Measurements from ENCODE around the gene PRKN. TPM values are rescaled to one million over a fixed set of nuclear protein-coding genes. Genes with fewer than 3 reads are reported as not detected.

The PRKN gene
- polyA plus RNA-seq, 1 donor from 2014 or later = 1.2 TPM

GRCh38 chr6:161410076-161410475 is 1317.5 kb downstream of the PRKN start:
- Histone ChIP-seq H3K27me3 (ENCODE audit: insufficient read depth, low read depth, low read length) (no peaks in the 10 kb centered on the region), H3K4me2 (ENCODE audit: low read length) (no peak overlapping the region), H3K4me3 (ENCODE audit: low read length) (no peak overlapping the region), H3K9me3 (ENCODE audit: low read length) (no peaks in the 10 kb centered on the region), H3K36me3 (ENCODE audit: insufficient read depth, low read length) (no peaks in the 10 kb centered on the region), H2AFZ (ENCODE audit: low read depth, low read length) (no peak overlapping the region), H3F3A (ENCODE audit: insufficient read depth, low read length, poor library complexity, severe bottlenecking) (no peaks in the 10 kb centered on the region), H3K9me2 (ENCODE audit: insufficient read depth, low read length) (no peaks in the 10 kb centered on the region), H3K9ac (ENCODE audit: low read length) (no peak overlapping the region), H3K79me2 (replicated peaks; ENCODE audit: insufficient read depth, low read length) (no peaks in the 10 kb centered on the region), H3K27ac (ENCODE audit: low read length) (no peak overlapping the region), H4K20me1 (ENCODE audit: insufficient read depth) (no peaks in the 10 kb centered on the region)
- TF ChIP-seq SMC3 (conservative IDR thresholded peaks at IDR 0.05; ENCODE audit: poor library complexity) (no peak), TAF1 (IDR thresholded peaks at IDR 0.05; ENCODE audit: low read depth) (no peak), MXI1 (conservative IDR thresholded peaks at IDR 0.05; ENCODE audit: poor library complexity, severe bottlenecking) (no peak), POLR2AphosphoS5 (IDR thresholded peaks at IDR 0.05) (no peak), RAD21 (conservative IDR thresholded peaks at IDR 0.05) (no peak), EZH2 (IDR thresholded peaks at IDR 0.05; ENCODE audit: borderline replicate concordance, insufficient read depth, low read length, poor library complexity, severe bottlenecking) (no peak), EP300 (conservative IDR thresholded peaks at IDR 0.05; ENCODE audit: poor library complexity, severe bottlenecking) (no peak)
- TF ChIP-seq, protein P1, sequence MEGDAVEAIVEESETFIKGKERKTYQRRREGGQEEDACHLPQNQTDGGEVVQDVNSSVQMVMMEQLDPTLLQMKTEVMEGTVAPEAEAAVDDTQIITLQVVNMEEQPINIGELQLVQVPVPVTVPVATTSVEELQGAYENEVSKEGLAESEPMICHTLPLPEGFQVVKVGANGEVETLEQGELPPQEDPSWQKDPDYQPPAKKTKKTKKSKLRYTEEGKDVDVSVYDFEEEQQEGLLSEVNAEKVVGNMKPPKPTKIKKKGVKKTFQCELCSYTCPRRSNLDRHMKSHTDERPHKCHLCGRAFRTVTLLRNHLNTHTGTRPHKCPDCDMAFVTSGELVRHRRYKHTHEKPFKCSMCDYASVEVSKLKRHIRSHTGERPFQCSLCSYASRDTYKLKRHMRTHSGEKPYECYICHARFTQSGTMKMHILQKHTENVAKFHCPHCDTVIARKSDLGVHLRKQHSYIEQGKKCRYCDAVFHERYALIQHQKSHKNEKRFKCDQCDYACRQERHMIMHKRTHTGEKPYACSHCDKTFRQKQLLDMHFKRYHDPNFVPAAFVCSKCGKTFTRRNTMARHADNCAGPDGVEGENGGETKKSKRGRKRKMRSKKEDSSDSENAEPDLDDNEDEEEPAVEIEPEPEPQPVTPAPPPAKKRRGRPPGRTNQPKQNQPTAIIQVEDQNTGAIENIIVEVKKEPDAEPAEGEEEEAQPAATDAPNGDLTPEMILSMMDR (IDR thresholded peaks at IDR 0.05; ENCODE audit: poor library complexity, severe bottlenecking) = no peak
- TF ChIP-seq, protein P2, sequence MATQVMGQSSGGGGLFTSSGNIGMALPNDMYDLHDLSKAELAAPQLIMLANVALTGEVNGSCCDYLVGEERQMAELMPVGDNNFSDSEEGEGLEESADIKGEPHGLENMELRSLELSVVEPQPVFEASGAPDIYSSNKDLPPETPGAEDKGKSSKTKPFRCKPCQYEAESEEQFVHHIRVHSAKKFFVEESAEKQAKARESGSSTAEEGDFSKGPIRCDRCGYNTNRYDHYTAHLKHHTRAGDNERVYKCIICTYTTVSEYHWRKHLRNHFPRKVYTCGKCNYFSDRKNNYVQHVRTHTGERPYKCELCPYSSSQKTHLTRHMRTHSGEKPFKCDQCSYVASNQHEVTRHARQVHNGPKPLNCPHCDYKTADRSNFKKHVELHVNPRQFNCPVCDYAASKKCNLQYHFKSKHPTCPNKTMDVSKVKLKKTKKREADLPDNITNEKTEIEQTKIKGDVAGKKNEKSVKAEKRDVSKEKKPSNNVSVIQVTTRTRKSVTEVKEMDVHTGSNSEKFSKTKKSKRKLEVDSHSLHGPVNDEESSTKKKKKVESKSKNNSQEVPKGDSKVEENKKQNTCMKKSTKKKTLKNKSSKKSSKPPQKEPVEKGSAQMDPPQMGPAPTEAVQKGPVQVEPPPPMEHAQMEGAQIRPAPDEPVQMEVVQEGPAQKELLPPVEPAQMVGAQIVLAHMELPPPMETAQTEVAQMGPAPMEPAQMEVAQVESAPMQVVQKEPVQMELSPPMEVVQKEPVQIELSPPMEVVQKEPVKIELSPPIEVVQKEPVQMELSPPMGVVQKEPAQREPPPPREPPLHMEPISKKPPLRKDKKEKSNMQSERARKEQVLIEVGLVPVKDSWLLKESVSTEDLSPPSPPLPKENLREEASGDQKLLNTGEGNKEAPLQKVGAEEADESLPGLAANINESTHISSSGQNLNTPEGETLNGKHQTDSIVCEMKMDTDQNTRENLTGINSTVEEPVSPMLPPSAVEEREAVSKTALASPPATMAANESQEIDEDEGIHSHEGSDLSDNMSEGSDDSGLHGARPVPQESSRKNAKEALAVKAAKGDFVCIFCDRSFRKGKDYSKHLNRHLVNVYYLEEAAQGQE (IDR thresholded peaks at IDR 0.05; ENCODE audit: borderline replicate concordance) = no peak

DNA sequence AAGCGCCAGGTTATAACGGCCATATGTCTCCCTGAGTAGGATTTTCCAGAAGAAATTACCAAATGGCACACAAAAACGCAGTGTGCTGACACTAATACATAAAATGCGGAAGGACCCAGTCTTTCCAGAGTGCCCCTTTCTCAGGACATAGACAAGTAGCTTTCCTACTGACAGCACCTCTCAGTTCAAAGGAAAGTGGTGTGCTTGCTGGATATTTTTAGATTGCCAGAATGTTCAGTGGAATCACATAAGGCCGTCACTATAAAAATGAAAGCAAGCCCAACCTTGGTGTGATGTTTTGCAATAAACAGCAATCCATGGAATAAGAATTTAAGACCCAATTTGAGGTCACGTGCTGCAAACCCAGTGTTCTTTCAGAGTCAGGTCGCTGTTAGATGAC is 1318.2 kb downstream of the PRKN start:
- Histone ChIP-seq H3K79me2 (replicated peaks; ENCODE audit: insufficient read depth, low read length) (no peaks in the 10 kb centered on the region), H3K36me3 (ENCODE audit: insufficient read depth, low read length) (no peaks in the 10 kb centered on the region), H3K9me3 (ENCODE audit: low read length) (no peaks in the 10 kb centered on the region), H3K27ac (ENCODE audit: low read length) (no peak overlapping the region), H3K9me2 (ENCODE audit: insufficient read depth, low read length) (no peaks in the 10 kb centered on the region), H2AFZ (ENCODE audit: low read depth, low read length) (no peak overlapping the region), H3K9ac (ENCODE audit: low read length) (no peak overlapping the region), H3K27me3 (ENCODE audit: insufficient read depth, low read depth, low read length) (no peaks in the 10 kb centered on the region), H4K20me1 (ENCODE audit: insufficient read depth) (no peaks in the 10 kb centered on the region), H3F3A (ENCODE audit: insufficient read depth, low read length, poor library complexity, severe bottlenecking) (no peaks in the 10 kb centered on the region), H3K4me3 (ENCODE audit: low read length) (no peak overlapping the region), H3K4me2 (ENCODE audit: low read length) (no peak overlapping the region)
- TF ChIP-seq RAD21 (conservative IDR thresholded peaks at IDR 0.05) (no peak), EZH2 (IDR thresholded peaks at IDR 0.05; ENCODE audit: borderline replicate concordance, insufficient read depth, low read length, poor library complexity, severe bottlenecking) (no peak), EP300 (conservative IDR thresholded peaks at IDR 0.05; ENCODE audit: poor library complexity, severe bottlenecking) (no peak), POLR2AphosphoS5 (IDR thresholded peaks at IDR 0.05) (no peak), MXI1 (conservative IDR thresholded peaks at IDR 0.05; ENCODE audit: poor library complexity, severe bottlenecking) (no peak), SMC3 (conservative IDR thresholded peaks at IDR 0.05; ENCODE audit: poor library complexity) (no peak), TAF1 (IDR thresholded peaks at IDR 0.05; ENCODE audit: low read depth) (no peak)
- TF ChIP-seq, protein P2 (IDR thresholded peaks at IDR 0.05; ENCODE audit: borderline replicate concordance) = no peak
- TF ChIP-seq, protein P1 (IDR thresholded peaks at IDR 0.05; ENCODE audit: poor library complexity, severe bottlenecking) = no peak

All from neural cell (in vitro differentiated cells).